B cell (primary cell): ENCODE measurements around the gene TBX3. TPM values are rescaled to one million over a fixed set of nuclear protein-coding genes. Genes with fewer than 3 reads are reported as not detected.
A peak's percentile ranks its signal among the peaks of the same experiment; 100 is the strongest.

Experiments used
- ATAC-seq: fragments of 200-7000 bp; cut with Tn5 transposase; one replicate; pipeline ENCODE4 v1.10.0; 2021; ENCODE audit warnings: low read depth, mild to moderate bottlenecking, moderate number of reproducible peaks, moderate library complexity
- CTCF ChIA-PET: fragments of 350-600 bp; sonication (Branson Sonifier 250); formaldehyde crosslinking; loops from one replicate; lab custom pipeline; 2021; ENCODE audit warnings: antibody characterized with exemption, inconsistent platforms; lab: Charles Lee
- POLR2A ChIA-PET: fragments of 350-600 bp; sonication (Branson Sonifier 250); formaldehyde crosslinking; loops from one replicate; lab custom pipeline; 2021; ENCODE audit warnings: antibody characterized with exemption; lab: Charles Lee
- DNase-seq: peaks from one replicate; pipeline ENCODE4 v3.0.0; 2013
- H2AFZ ChIP-seq: 2 replicates; pipeline ENCODE4 v1.6.1; 2012; ENCODE audit warnings: mild to moderate bottlenecking, low read depth, low read length; ENCODE audit not compliant: insufficient read depth, poor library complexity, severe bottlenecking
- H3K27ac ChIP-seq, 2 donors: 1 replicate in 1 of 2; 2 replicates in 1 of 2; pipeline ENCODE4 v1.5.1; 2012 to 2013; ENCODE audit warnings: low read length in 2 of 2, mild to moderate bottlenecking in 2 of 2, moderate library complexity in 1 of 2
- H3K27me3 ChIP-seq, 4 experiments: fragments of 200-600 bp in 1 of 4; sonication (generic) in 1 of 4; replicated peaks in 1 of 4; 1 replicate in 2 of 4; 2 replicates in 2 of 4; pipeline versions ENCODE4 v1.6.1 to v1.7.0; 2013 to 2016; ENCODE audit warnings: low read length in 3 of 4, mild to moderate bottlenecking in 2 of 4, mixed read lengths in 1 of 4, moderate library complexity in 1 of 4; ENCODE audit not compliant: insufficient read depth in 4 of 4, control insufficient read depth in 3 of 4; ENCODE audit errors: control extremely low read depth in 1 of 4
- H3K36me3 ChIP-seq, 2 experiments: replicated peaks in 1 of 2; 1 replicate in 1 of 2; 2 replicates in 1 of 2; pipeline versions ENCODE4 v1.6.1 to v1.7.1; 2013; ENCODE audit warnings: low read length in 1 of 2; ENCODE audit not compliant: insufficient read depth in 2 of 2, control insufficient read depth in 1 of 2; ENCODE audit errors: control extremely low read depth in 1 of 2, extremely low read depth in 1 of 2
- H3K4me1 ChIP-seq, 2 donors: fragments of 200-600 bp in 1 of 2; sonication (generic) in 1 of 2; 1 replicate in 1 of 2; 2 replicates in 1 of 2; pipeline versions ENCODE4 v1.5.1 to v1.6.1; 2013 to 2017; ENCODE audit warnings: low read length in 2 of 2; ENCODE audit not compliant: control insufficient read depth in 2 of 2, insufficient read depth in 2 of 2
- H3K4me2 ChIP-seq: replicated peaks from 2 replicates; pipeline ENCODE3; 2012; ENCODE audit warnings: mild to moderate bottlenecking, low read depth, low read length; ENCODE audit not compliant: poor library complexity, severe bottlenecking
- H3K4me3 ChIP-seq, 5 experiments: fragments of 200-600 bp in 1 of 5; sonication (generic) in 1 of 5; 1 replicate in 3 of 5; 2 replicates in 2 of 5; pipeline versions ENCODE4 v1.5.1 to v1.7.0; 2011 to 2016; ENCODE audit warnings: low read length in 4 of 5, mild to moderate bottlenecking in 4 of 5, low read depth in 2 of 5, control low read depth in 1 of 5, moderate library complexity in 1 of 5; ENCODE audit not compliant: insufficient read depth in 1 of 5; ENCODE audit errors: control extremely low read depth in 1 of 5, extremely low read depth in 1 of 5
- H3K79me2 ChIP-seq: fragments of 200-600 bp; sonication (generic); one replicate; pipeline ENCODE4 v1.6.0; 2016; ENCODE audit warnings: low read length; ENCODE audit not compliant: control insufficient read depth, insufficient read depth
- H3K9ac ChIP-seq: fragments of 200-600 bp; sonication (generic); 2 replicates; pipeline ENCODE4 v1.6.1; 2017; ENCODE audit warnings: mild to moderate bottlenecking, low read length, moderate library complexity
- H3K9me3 ChIP-seq, 3 donors: one replicate each; pipeline versions ENCODE4 v1.6.1 to v1.7.1; 2013; ENCODE audit warnings: low read length in 2 of 3; ENCODE audit not compliant: control insufficient read depth in 2 of 3, insufficient read depth in 1 of 3; ENCODE audit errors: control extremely low read depth in 1 of 3
- H4K20me1 ChIP-seq: 2 replicates; pipeline ENCODE4 v1.6.0; 2012; ENCODE audit warnings: mild to moderate bottlenecking, low read length; ENCODE audit not compliant: insufficient read depth, control insufficient read depth, poor library complexity, severe bottlenecking
- H3K27ac Mint-ChIP-seq: one replicate; pipeline ENCODE4 v1.8.0; 2021; ENCODE audit warnings: mixed read lengths
- H3K27me3 Mint-ChIP-seq: one replicate; pipeline ENCODE4 v1.8.0; 2021; ENCODE audit warnings: mixed read lengths
- H3K4me1 Mint-ChIP-seq: one replicate; pipeline ENCODE4 v1.8.0; 2021; ENCODE audit warnings: mixed read lengths
- H3K4me3 Mint-ChIP-seq: one replicate; pipeline ENCODE4 v1.8.0; 2021; ENCODE audit warnings: mixed read lengths
- H3K9me3 Mint-ChIP-seq: one replicate; pipeline ENCODE4 v1.8.0; 2022; ENCODE audit warnings: mixed read lengths; ENCODE audit not compliant: insufficient read depth
- CTCF ChIP-seq: fragments of 200-600 bp; IDR thresholded peaks from one replicate; pipeline ENCODE4 v1.8.0; 2022; ENCODE audit warnings: antibody characterized with exemption, mild to moderate bottlenecking
- EZH2 ChIP-seq: IDR thresholded peaks from 2 replicates; pipeline ENCODE4 v1.6.1; 2012; ENCODE audit warnings: borderline replicate concordance, low read depth, mild to moderate bottlenecking, moderate library complexity, low read length; ENCODE audit not compliant: insufficient read depth, poor library complexity, severe bottlenecking
- WGBS: methylation state at CpG from one replicate; pipeline ENCODE4 v1.1.5; 2013; ENCODE audit warnings: missing lambda C conversion rate; ENCODE audit not compliant: insufficient coverage; 5-methylcytosine and 5-hydroxymethylcytosine counted together
- intact Hi-C: fragments of 100-400 bp; cut with micrococcal nuclease; formaldehyde crosslinking; loops from one replicate; pipeline ENCODE4 v1.10.0; 2022
- polyA plus RNA-seq: library from polyadenylated mRNA; depleted of rRNA; stranded (reverse); fragments of >200 nt; gene quantifications from 2 replicates; pipeline ENCODE4 v1.2.3, GENCODE V29; 2012
- total RNA-seq, 2 donors: library from RNA; stranded (reverse); fragments of 120-200 nt in 1 of 2; gene quantifications; 1 replicate in 1 of 2; 2 replicates in 1 of 2; pipeline versions ENCODE4 v1.2.3 to v1.2.4, GENCODE V29; 2013 to 2022

The TBX3 gene
- total and polyA plus RNA-seq, 2 donors (not counting 1 experiment from before 2014, with no cell fraction given): not detected

GRCh38 chr12:114682106-114682784, 1.7 kb downstream of the TBX3 start:
- Histone ChIP-seq H4K20me1 (no peaks in the 10 kb centered on the region), H3K9ac (no peak overlapping the region), H3K4me3 (no peak overlapping the region), H2AFZ (no peak overlapping the region), H3K27me3 (peaks cover 0 to 81% (median 65%) of the 10 kb centered on the region in 4 experiments), H3K4me2 (no peak overlapping the region), H3K36me3 (no peaks in the 10 kb centered on the region), H3K4me1 (peaks cover 22 to 27% of the 10 kb centered on the region in 2 donors), H3K27ac (no peak overlapping the region), H3K79me2 (no peaks in the 10 kb centered on the region), H3K9me3 (peaks cover 0 to 44% (median 0%) of the 10 kb centered on the region in 3 donors)
- ChIA-PET POLR2A (no interaction called here), CTCF (no interaction called here)
- Mint-ChIP-seq H3K27me3 (peaks cover 92% of the 10 kb centered on the region), H3K27ac (no peak overlapping the region), H3K4me3 (peak overlapping the region; percentile 34), H3K4me1 (peaks cover 24% of the 10 kb centered on the region), H3K9me3 (no peaks in the 10 kb centered on the region)
- DNase-seq: no peak
- TF ChIP-seq EZH2: no peak
- TF ChIP-seq CTCF: no peak
- intact Hi-C loops: no loop called here
- ATAC-seq: no peak
- WGBS: 33% methylated on average over 9 of the region's 10 CpGs

GRCh38 chr12:114681116-114681871, 2.7 kb downstream of the TBX3 start:
- Histone ChIP-seq H3K36me3 (no peaks in the 10 kb centered on the region), H2AFZ (no peak overlapping the region), H4K20me1 (no peaks in the 10 kb centered on the region), H3K27me3 (peaks cover 0 to 74% (median 59%) of the 10 kb centered on the region in 4 experiments), H3K9me3 (peaks cover 0 to 35% (median 0%) of the 10 kb centered on the region in 3 donors), H3K4me3 (no peak overlapping the region), H3K4me1 (peaks cover 22 to 27% of the 10 kb centered on the region in 2 donors), H3K27ac (no peak overlapping the region), H3K79me2 (no peaks in the 10 kb centered on the region), H3K4me2 (no peak overlapping the region), H3K9ac (no peak overlapping the region)
- no peak for DNase-seq
- no peak for TF ChIP-seq EZH2
- no peak for TF ChIP-seq CTCF
- Mint-ChIP-seq H3K27me3 (peaks cover 91% of the 10 kb centered on the region), H3K9me3 (no peaks in the 10 kb centered on the region), H3K4me1 (peaks cover 21% of the 10 kb centered on the region), H3K4me3 (no peak overlapping the region), H3K27ac (no peak overlapping the region)
- 26% methylated on average over 9 of the region's 17 CpGs for WGBS
- POLR2A ChIA-PET: no interaction called here
- intact Hi-C loops: no loop called here
- no peak for ATAC-seq
- CTCF ChIA-PET: no interaction called here
